HFFc6 (cell line): ENCODE data around the gene EIF5A2. TPM values are rescaled to one million over a fixed set of nuclear protein-coding genes. Genes with fewer than 3 reads are reported as not detected.
A peak's percentile ranks its signal among the peaks of the same experiment; 100 is the strongest.
"Not testable (repeated sequence)": the region's sequence is repeated elsewhere in the genome, so short reads cannot be mapped to it uniquely, and the experiment has no call there.

Experiments used
- DNase-seq: peaks from one replicate; pipeline ENCODE4 v3.0.0-alpha.2; 2018
- H3K27ac Mint-ChIP-seq: 2 replicates; pipeline ENCODE4 v1.8.0; 2020; ENCODE audit warnings: mild to moderate bottlenecking, mixed read lengths
- H3K27me3 Mint-ChIP-seq: 2 replicates; pipeline ENCODE4 v1.8.0; 2021; ENCODE audit warnings: mild to moderate bottlenecking, moderate library complexity, mixed read lengths; ENCODE audit not compliant: insufficient read depth
- H3K36me3 Mint-ChIP-seq: 2 replicates; pipeline ENCODE4 v1.8.0; 2021; ENCODE audit warnings: low read depth, mixed read lengths
- H3K4me1 Mint-ChIP-seq: 2 replicates; pipeline ENCODE4 v1.8.0; 2020; ENCODE audit warnings: low read depth, mixed read lengths
- H3K4me3 Mint-ChIP-seq: 2 replicates; pipeline ENCODE4 v1.8.0; 2020; ENCODE audit warnings: mild to moderate bottlenecking, moderate library complexity, mixed read lengths
- H3K9me3 Mint-ChIP-seq: 2 replicates; pipeline ENCODE4 v1.8.0; 2020; ENCODE audit warnings: mild to moderate bottlenecking, mixed read lengths
- total RNA-seq, 6 experiments: library from RNA; stranded (reverse); fragmentation: NEBNext Ultra II Directional; extraction: Animal tissue kit (Norgen Biotek cat#: 25700); gene quantifications; 2 replicates in 1 of 6; 3 replicates in 5 of 6; pipeline ENCODE4 v1.2.3, GENCODE V29; 2021
- TF ChIP-seq, protein P1 (sequence below): fragments of 200-600 bp; sonication (generic); IDR thresholded peaks from 2 replicates; pipeline ENCODE4 v1.5.0; 2021; ENCODE audit warnings: antibody characterized with exemption, mild to moderate bottlenecking

Gene EIF5A2
- total RNA-seq, 6 experiments from 2014 or later: 30.5 to 38.1 (median 36.1) TPM

DNA sequence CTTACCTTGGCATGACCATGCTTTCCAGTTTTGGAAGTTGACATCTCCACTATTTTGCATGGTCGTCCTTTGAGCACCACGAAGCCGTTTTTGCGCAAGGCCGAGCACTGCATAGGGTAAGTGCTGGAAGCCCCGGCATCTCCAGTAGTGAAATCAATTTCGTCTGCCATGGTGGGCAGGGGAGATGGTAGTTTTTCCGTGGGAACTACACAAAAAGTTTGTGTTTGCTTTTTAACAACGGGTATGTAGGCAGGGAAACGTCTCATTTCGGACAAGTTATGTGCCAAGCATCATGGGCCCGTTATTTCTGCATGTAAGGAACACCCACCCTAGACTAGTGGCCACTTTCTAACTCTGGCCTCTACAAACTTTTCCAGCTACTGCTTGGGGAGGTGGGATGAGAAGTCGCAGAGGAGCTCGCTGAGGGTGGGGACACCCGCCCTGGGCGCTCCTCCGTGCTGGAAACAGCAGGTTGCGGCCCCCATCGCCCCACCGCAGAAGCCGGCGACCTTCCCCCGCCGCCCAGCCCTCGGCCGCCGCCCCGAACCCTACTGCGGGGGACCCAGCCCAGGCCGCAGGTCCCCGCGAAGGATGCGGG is 701 bp downstream of the EIF5A2 start:
- peak; percentile 4 for DNase-seq
- H3K27me3 Mint-ChIP-seq: peaks cover 6% of the 10 kb centered on the region
- peak overlapping the region; percentile 95 for H3K4me3 Mint-ChIP-seq
- H3K9me3 Mint-ChIP-seq: peaks cover 26% of the 10 kb centered on the region
- H3K4me1 Mint-ChIP-seq: peaks cover 36% of the 10 kb centered on the region
- TF ChIP-seq, protein P1, sequence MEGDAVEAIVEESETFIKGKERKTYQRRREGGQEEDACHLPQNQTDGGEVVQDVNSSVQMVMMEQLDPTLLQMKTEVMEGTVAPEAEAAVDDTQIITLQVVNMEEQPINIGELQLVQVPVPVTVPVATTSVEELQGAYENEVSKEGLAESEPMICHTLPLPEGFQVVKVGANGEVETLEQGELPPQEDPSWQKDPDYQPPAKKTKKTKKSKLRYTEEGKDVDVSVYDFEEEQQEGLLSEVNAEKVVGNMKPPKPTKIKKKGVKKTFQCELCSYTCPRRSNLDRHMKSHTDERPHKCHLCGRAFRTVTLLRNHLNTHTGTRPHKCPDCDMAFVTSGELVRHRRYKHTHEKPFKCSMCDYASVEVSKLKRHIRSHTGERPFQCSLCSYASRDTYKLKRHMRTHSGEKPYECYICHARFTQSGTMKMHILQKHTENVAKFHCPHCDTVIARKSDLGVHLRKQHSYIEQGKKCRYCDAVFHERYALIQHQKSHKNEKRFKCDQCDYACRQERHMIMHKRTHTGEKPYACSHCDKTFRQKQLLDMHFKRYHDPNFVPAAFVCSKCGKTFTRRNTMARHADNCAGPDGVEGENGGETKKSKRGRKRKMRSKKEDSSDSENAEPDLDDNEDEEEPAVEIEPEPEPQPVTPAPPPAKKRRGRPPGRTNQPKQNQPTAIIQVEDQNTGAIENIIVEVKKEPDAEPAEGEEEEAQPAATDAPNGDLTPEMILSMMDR: no peak
- peak overlapping the region; percentile 36; the same call in 1 of the 2 replicates for H3K27ac Mint-ChIP-seq
- peaks cover 26% of the 10 kb centered on the region; the same call in 1 of the 2 replicates for H3K36me3 Mint-ChIP-seq

DNA sequence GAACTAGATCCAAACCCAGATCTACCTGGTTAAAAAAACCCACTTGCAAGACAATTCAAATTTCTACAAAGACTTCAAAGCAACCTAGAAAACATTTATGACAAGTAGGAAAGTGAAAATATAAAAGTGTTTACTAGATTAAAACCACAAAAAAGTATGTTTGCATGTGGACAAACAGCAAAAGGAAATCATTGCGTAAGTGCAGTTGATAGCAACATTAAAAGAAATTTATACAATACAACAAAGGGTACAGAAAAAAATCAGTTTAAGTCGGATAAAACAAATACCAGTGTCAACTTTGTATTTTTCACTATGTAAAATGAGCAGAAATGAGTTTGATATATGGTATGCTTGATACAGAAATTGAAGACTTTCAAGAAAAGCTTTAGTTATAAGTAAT is 2.6 kb downstream of the EIF5A2 start:
- TF ChIP-seq, protein P1: no peak
- H3K4me3 Mint-ChIP-seq: peak overlapping the region; percentile 42; the same call in 1 of the 2 replicates
- peaks cover 27% of the 10 kb centered on the region; the same call in 1 of the 2 replicates for H3K36me3 Mint-ChIP-seq
- DNase-seq: no peak
- H3K27ac Mint-ChIP-seq: no peak overlapping the region
- H3K27me3 Mint-ChIP-seq: no peaks in the 10 kb centered on the region; the same call in 1 of the 2 replicates
- H3K4me1 Mint-ChIP-seq: peaks cover 36% of the 10 kb centered on the region
- peaks cover 18% of the 10 kb centered on the region for H3K9me3 Mint-ChIP-seq

DNA sequence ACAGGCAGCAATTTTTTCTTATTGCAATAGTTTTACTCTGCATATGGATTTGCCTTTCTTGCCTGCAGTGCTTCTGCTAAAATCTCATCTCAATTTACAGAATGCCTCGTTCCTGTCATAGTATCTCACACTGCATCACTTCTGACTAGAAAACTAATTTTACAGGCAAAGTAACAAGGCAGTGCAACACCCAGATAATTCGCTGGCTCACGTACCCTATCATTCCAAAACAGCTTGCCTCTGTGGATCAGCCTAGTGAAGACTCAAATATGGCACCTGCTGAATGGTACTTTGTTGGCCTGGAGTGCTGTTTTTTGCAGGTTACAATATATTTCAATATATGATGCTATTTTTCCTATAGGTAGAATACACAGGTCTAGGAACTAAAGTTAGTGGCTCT is 5.3 kb downstream of the EIF5A2 start:
- no peak for DNase-seq
- TF ChIP-seq, protein P1: no peak
- Mint-ChIP-seq H3K27me3 (no peaks in the 10 kb centered on the region), H3K4me3 (no peak overlapping the region), H3K36me3 (peaks cover 23% of the 10 kb centered on the region), H3K9me3 (no peaks in the 10 kb centered on the region), H3K27ac (no peak overlapping the region), H3K4me1 (peaks cover 23% of the 10 kb centered on the region)

DNA sequence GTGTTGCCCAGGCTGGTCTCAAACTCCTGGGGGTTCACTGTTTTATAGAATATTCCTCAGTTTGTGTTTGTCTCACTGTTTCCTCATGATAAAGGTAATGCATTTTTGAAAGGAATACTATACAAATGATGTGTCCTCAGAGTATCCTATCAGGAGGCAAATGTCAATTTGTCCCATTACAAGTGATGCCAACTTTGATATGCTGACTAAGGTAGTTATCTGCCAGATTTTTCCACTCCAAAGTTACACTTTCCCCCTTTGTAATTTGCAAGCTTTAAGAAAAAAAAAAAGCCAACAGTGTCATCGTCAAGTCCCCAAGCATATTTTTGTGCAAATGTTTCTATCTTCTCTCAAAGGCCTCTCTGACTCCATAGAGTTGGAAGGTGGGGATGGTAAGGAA is 9.0 kb downstream of the EIF5A2 start:
- no peaks in the 10 kb centered on the region for H3K4me1 Mint-ChIP-seq
- H3K9me3 Mint-ChIP-seq: no peaks in the 10 kb centered on the region
- H3K4me3 Mint-ChIP-seq: no peak overlapping the region
- TF ChIP-seq, protein P1: no peak
- H3K27me3 Mint-ChIP-seq: no peaks in the 10 kb centered on the region; the same call in 1 of the 2 replicates
- H3K36me3 Mint-ChIP-seq: peaks cover 30% of the 10 kb centered on the region
- no peak overlapping the region for H3K27ac Mint-ChIP-seq
- DNase-seq: no peak

DNA sequence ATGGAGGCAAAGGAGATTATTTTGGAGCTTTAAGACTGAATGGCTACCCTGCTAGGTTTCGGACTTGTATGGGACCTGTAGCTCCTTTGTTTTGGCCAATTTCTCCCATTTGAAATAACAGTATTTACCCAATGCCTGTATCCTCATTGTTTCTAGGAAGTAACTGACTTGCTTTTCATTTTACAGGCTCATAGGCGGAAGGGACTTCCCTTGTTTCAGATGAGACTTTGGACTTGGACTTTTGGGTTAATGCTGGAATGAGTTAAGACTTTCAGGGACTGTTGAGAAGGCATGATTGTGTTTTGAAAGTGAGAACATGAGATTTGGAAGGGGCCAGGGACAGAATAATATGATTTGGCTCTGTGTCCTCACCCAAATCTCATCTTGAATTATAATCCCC is 10.5 kb downstream of the EIF5A2 start:
- TF ChIP-seq, protein P1: no peak
- no peaks in the 10 kb centered on the region for H3K9me3 Mint-ChIP-seq
- H3K27me3 Mint-ChIP-seq: no peaks in the 10 kb centered on the region; the same call in 1 of the 2 replicates
- no peak overlapping the region for H3K4me3 Mint-ChIP-seq
- H3K27ac Mint-ChIP-seq: no peak overlapping the region
- H3K36me3 Mint-ChIP-seq: peaks cover 28% of the 10 kb centered on the region
- H3K4me1 Mint-ChIP-seq: no peaks in the 10 kb centered on the region
- DNase-seq: no peak

DNA sequence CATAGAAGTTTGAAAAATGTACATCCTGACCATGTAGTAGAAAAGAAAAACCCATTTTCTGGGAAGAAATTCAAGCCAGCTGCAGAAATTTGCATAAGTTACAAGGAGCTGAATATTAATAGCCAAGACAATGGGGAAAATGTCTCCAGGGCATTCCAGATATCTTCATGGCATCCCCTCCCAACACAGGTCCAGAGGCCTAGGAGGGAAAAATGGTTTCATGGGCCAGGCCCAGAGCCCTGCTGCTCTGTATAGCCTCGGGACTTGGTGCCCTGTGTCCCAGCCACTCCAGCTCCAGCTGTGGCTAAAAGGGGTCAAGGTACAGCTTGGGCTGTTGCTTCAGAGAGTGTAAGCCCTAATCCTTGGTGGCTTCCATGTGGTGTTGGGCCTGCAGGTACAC is 11.2 kb downstream of the EIF5A2 start:
- H3K27me3 Mint-ChIP-seq, H3K27ac Mint-ChIP-seq, H3K4me1 Mint-ChIP-seq, DNase-seq, H3K4me3 Mint-ChIP-seq, H3K9me3 Mint-ChIP-seq: not testable (repeated sequence)
- H3K36me3 Mint-ChIP-seq: peaks cover 24% of the 10 kb centered on the region
